Measurements from ENCODE around the gene ADAMTS17.

GRCh38 chr15:100261302-100262240 is 80.2 kb downstream of the ADAMTS17 start:
- TF ChIP-seq ZNF274 (IDR thresholded peaks at IDR 0.05; ENCODE audit: low read depth, low read length), result no peak
- TF ChIP-seq YY1 (IDR thresholded peaks at IDR 0.05; ENCODE audit: insufficient read depth, insufficient read length), result no peak
